Natural killer cell treated with Interleukin-12 subunit alpha and Interleukin-12 subunit beta and Interleukin-15 and Interleukin-18, amount 100 ng/mL, for 72 hours (primary cell): ENCODE measurements around the gene CRACDL. TPM values are rescaled to one million over a fixed set of nuclear protein-coding genes. Genes with fewer than 3 reads are reported as not detected.
"Not testable (repeated sequence)": the region's sequence is repeated elsewhere in the genome, so short reads cannot be mapped to it uniquely, and the experiment has no call there.

Source experiments
- ATAC-seq, 2 donors: fragments of 150-1000 bp; cut with Tn5 transposase in 1 of 2; sonication (Bioruptor Pico), chemical (Tn5 transposase) in 1 of 2; 2 replicates each; pipeline ENCODE4 v1.10.0; 2021
- DNase-seq: peaks from one replicate; pipeline ENCODE4 v3.0.0; 2022; ENCODE audit warnings: low spot score
- H3K27ac Mint-ChIP-seq, 2 donors: 1 replicate in 1 of 2; 2 replicates in 1 of 2; pipeline ENCODE4 v1.8.0; 2022; ENCODE audit warnings: mixed read lengths in 2 of 2, mild to moderate bottlenecking in 1 of 2, moderate library complexity in 1 of 2
- H3K27me3 Mint-ChIP-seq, 2 donors: 1 replicate in 1 of 2; 2 replicates in 1 of 2; pipeline ENCODE4 v1.8.0; 2022; ENCODE audit warnings: mixed read lengths in 2 of 2
- H3K36me3 Mint-ChIP-seq: one replicate; pipeline ENCODE4 v1.8.0; 2022; ENCODE audit warnings: mixed read lengths
- H3K4me1 Mint-ChIP-seq, 2 donors: 1 replicate in 1 of 2; 2 replicates in 1 of 2; pipeline ENCODE4 v1.8.0; 2022; ENCODE audit warnings: low read depth in 2 of 2, mixed read lengths in 2 of 2, mild to moderate bottlenecking in 1 of 2
- H3K4me3 Mint-ChIP-seq: one replicate; pipeline ENCODE4 v1.8.0; 2022; ENCODE audit warnings: mixed read lengths
- H3K9me3 Mint-ChIP-seq: 2 replicates; pipeline ENCODE4 v1.8.0; 2022; ENCODE audit warnings: mixed read lengths
- total RNA-seq, 2 donors: library from RNA; stranded (reverse); gene quantifications; one replicate each; pipeline ENCODE4 v1.2.3, GENCODE V29; 2022

CRACDL gene
- total RNA-seq, 2 donors from 2014 or later, result 0.22 TPM; not detected in 1

GRCh38 chr2:98907966-98908905, 27.8 kb downstream of the CRACDL start:
- Mint-ChIP-seq H3K9me3 (no peaks in the 10 kb centered on the region), H3K4me1 (peaks cover 4 to 9% of the 10 kb centered on the region in 2 donors), H3K27ac (no peak overlapping the region), H3K27me3 (peaks cover 33 to 40% of the 10 kb centered on the region in 2 donors), H3K4me3 (no peak overlapping the region), H3K36me3 (no peaks in the 10 kb centered on the region)
- no peak for ATAC-seq
- DNase-seq, result no peak

- Mint-ChIP-seq H3K9me3 (no peaks in the 10 kb centered on the region), H3K4me1 (peaks cover 4 to 9% of the 10 kb centered on the region in 2 donors), H3K27me3 (peaks cover 27 to 34% of the 10 kb centered on the region in 2 donors), H3K27ac (no peak overlapping the region), H3K4me3 (no peak overlapping the region), H3K36me3 (no peaks in the 10 kb centered on the region)
- no peak for DNase-seq
- no peak for ATAC-seq
Observed at GRCh38 chr2:98907385-98907784, 28.6 kb downstream of the CRACDL start.

- Mint-ChIP-seq H3K27ac (no peak overlapping the region), H3K4me1 (peaks cover 1 to 3% of the 10 kb centered on the region in 2 donors), H3K36me3 (no peaks in the 10 kb centered on the region), H3K9me3 (no peaks in the 10 kb centered on the region), H3K4me3 (no peak overlapping the region), H3K27me3 (peaks cover 24 to 26% of the 10 kb centered on the region in 2 donors)
- ATAC-seq (no peak), DNase-seq (no peak)
Observed at GRCh38 chr2:98903767-98904485, 32.1 kb downstream of the CRACDL start.

- Mint-ChIP-seq H3K9me3 (no peaks in the 10 kb centered on the region), H3K27ac (no peak overlapping the region), H3K36me3 (no peaks in the 10 kb centered on the region), H3K4me3 (no peak overlapping the region), H3K4me1 (peaks cover 0 to 3% of the 10 kb centered on the region in 2 donors), H3K27me3 (peaks cover 19 to 22% of the 10 kb centered on the region in 2 donors)
- DNase-seq, result no peak
- ATAC-seq, result no peak
Observed at GRCh38 chr2:98903064-98903355, 33.0 kb downstream of the CRACDL start.

- no peak overlapping the region for H3K27ac Mint-ChIP-seq
- H3K4me1 Mint-ChIP-seq, result peaks cover 0 to 3% of the 10 kb centered on the region in 2 donors
- ATAC-seq, result peak; percentile 17 to 29
- no peaks in the 10 kb centered on the region for H3K9me3 Mint-ChIP-seq
- no peak overlapping the region for H3K4me3 Mint-ChIP-seq
- peaks cover 14 to 16% of the 10 kb centered on the region in 2 donors for H3K27me3 Mint-ChIP-seq
- no peaks in the 10 kb centered on the region for H3K36me3 Mint-ChIP-seq
- DNase-seq, result no peak
Observed at GRCh38 chr2:98902209-98903063, 33.6 kb downstream of the CRACDL start.

GRCh38 chr2:98901702-98902101, 34.3 kb downstream of the CRACDL start:
- Mint-ChIP-seq H3K4me3 (no peak overlapping the region), H3K27ac (no peak overlapping the region), H3K27me3 (peaks cover 9 to 11% of the 10 kb centered on the region in 2 donors)

GRCh38 chr2:98901291-98901690, 34.7 kb downstream of the CRACDL start:
- Mint-ChIP-seq H3K4me1 (peaks cover 0 to 3% of the 10 kb centered on the region in 2 donors), H3K9me3 (no peaks in the 10 kb centered on the region), H3K27ac (no peak overlapping the region), H3K36me3 (no peaks in the 10 kb centered on the region), H3K4me3 (no peak overlapping the region), H3K27me3 (peaks cover 4 to 8% of the 10 kb centered on the region in 2 donors)
- ATAC-seq (peak in 1 of 2 donors; percentile 36), DNase-seq (no peak)

More at GRCh38 chr2:98901702-98902101, 34.3 kb downstream of the CRACDL start:
- H3K9me3 Mint-ChIP-seq, result no peaks in the 10 kb centered on the region
- peaks cover 0 to 3% of the 10 kb centered on the region in 2 donors for H3K4me1 Mint-ChIP-seq
- no peak for ATAC-seq
- no peak for DNase-seq
- no peaks in the 10 kb centered on the region for H3K36me3 Mint-ChIP-seq

GRCh38 chr2:98900721-98901120, 35.3 kb downstream of the CRACDL start:
- Mint-ChIP-seq H3K4me3 (no peak overlapping the region), H3K9me3 (no peaks in the 10 kb centered on the region), H3K36me3 (no peaks in the 10 kb centered on the region), H3K4me1 (peaks cover 0 to 3% of the 10 kb centered on the region in 2 donors), H3K27me3 (peaks cover 0 to 8% of the 10 kb centered on the region in 2 donors), H3K27ac (no peak overlapping the region)
- DNase-seq, result no peak
- no peak for ATAC-seq

GRCh38 chr2:98899703-98900078, 36.3 kb downstream of the CRACDL start:
- H3K4me3 Mint-ChIP-seq, H3K36me3 Mint-ChIP-seq, H3K9me3 Mint-ChIP-seq, ATAC-seq, DNase-seq, H3K4me1 Mint-ChIP-seq, H3K27ac Mint-ChIP-seq: not testable (repeated sequence)
- peaks cover 5 to 11% of the 10 kb centered on the region in 2 donors for H3K27me3 Mint-ChIP-seq

- H3K4me1 Mint-ChIP-seq, result peaks cover 0 to 3% of the 10 kb centered on the region in 2 donors
- no peak overlapping the region for H3K27ac Mint-ChIP-seq
- H3K36me3 Mint-ChIP-seq, result no peaks in the 10 kb centered on the region
- no peak overlapping the region for H3K4me3 Mint-ChIP-seq
- H3K27me3 Mint-ChIP-seq, result peaks cover 5 to 11% of the 10 kb centered on the region in 2 donors
- no peak for ATAC-seq
- DNase-seq, result no peak
- H3K9me3 Mint-ChIP-seq, result no peaks in the 10 kb centered on the region
Observed at GRCh38 chr2:98899041-98899702, 36.9 kb downstream of the CRACDL start.

- H3K36me3 Mint-ChIP-seq, result no peaks in the 10 kb centered on the region
- H3K27ac Mint-ChIP-seq, result no peak overlapping the region
- no peaks in the 10 kb centered on the region for H3K9me3 Mint-ChIP-seq
- H3K4me1 Mint-ChIP-seq, result peaks cover 0 to 3% of the 10 kb centered on the region in 2 donors
- ATAC-seq (no peak), DNase-seq (no peak)
- peaks cover 5 to 14% of the 10 kb centered on the region in 2 donors for H3K27me3 Mint-ChIP-seq
- no peak overlapping the region for H3K4me3 Mint-ChIP-seq
Observed at GRCh38 chr2:98898423-98898841, 37.6 kb downstream of the CRACDL start.

GRCh38 chr2:98897746-98898145, 38.3 kb downstream of the CRACDL start:
- Mint-ChIP-seq H3K27me3 (peaks cover 5 to 15% of the 10 kb centered on the region in 2 donors), H3K36me3 (no peaks in the 10 kb centered on the region), H3K4me3 (no peak overlapping the region), H3K27ac (no peak overlapping the region), H3K4me1 (peaks cover 0 to 3% of the 10 kb centered on the region in 2 donors), H3K9me3 (no peaks in the 10 kb centered on the region)
- ATAC-seq, result no peak
- DNase-seq, result no peak

GRCh38 chr2:98896944-98897343, 39.1 kb downstream of the CRACDL start:
- peaks cover 5 to 15% of the 10 kb centered on the region in 2 donors for H3K27me3 Mint-ChIP-seq
- no peaks in the 10 kb centered on the region for H3K36me3 Mint-ChIP-seq
- H3K9me3 Mint-ChIP-seq, result no peaks in the 10 kb centered on the region
- H3K4me3 Mint-ChIP-seq, result no peak overlapping the region
- H3K27ac Mint-ChIP-seq, result no peak overlapping the region
- ATAC-seq (no peak), DNase-seq (no peak)
- H3K4me1 Mint-ChIP-seq, result peaks cover 0 to 3% of the 10 kb centered on the region in 2 donors
